HUDEP-2 (cell line): ENCODE results near the gene KCTD17.
A peak's percentile ranks its signal among the peaks of the same experiment; 100 is the strongest.

Experiments used
- DNase-seq, 76 experiments: peaks; one replicate each; lab custom pipeline; 2025; ENCODE audit not compliant: unreplicated experiment in 76 of 76; lab: John Stamatoyannopoulos, UW

Gene KCTD17

GRCh38 chr22:37051391-37052385 lies at the start of gene KCTD17:
Gene KCTD17, plus strand, starts transcription at chr22:37051742. Its CDS starts 19 bp downstream, at chr22:37051761.
- peak in 55 of 76 experiments; percentile 1 to 72 (median 44) for DNase-seq

- DNase-seq = no peak
These were observed 49.7 kb upstream of the KCTD17 start for GRCh38 chr22:37001826-37002225.

- no peak for DNase-seq
These were observed 48.9 kb upstream of the KCTD17 start for GRCh38 chr22:37002633-37003032.

GRCh38 chr22:37007651-37008050 lies 43.9 kb upstream of the KCTD17 start:
- DNase-seq = no peak

- DNase-seq = peak in 3 of 76 experiments; percentile 6 to 15 (median 12)
These were observed 43.2 kb upstream of the KCTD17 start for GRCh38 chr22:37008365-37008764.

GRCh38 chr22:37009490-37009889 lies 42.1 kb upstream of the KCTD17 start:
- DNase-seq = no peak

GRCh38 chr22:37010174-37010573 lies 41.4 kb upstream of the KCTD17 start:
- DNase-seq = no peak

GRCh38 chr22:37010976-37011375 lies 40.6 kb upstream of the KCTD17 start:
- no peak for DNase-seq

GRCh38 chr22:37011472-37011871 lies 40.1 kb upstream of the KCTD17 start:
- DNase-seq = no peak

- DNase-seq = peak in 27 of 76 experiments; percentile 8 to 56 (median 33)
These were observed 39.2 kb upstream of the KCTD17 start for GRCh38 chr22:37012262-37012904.

GRCh38 chr22:37012956-37013355 lies 38.6 kb upstream of the KCTD17 start:
- DNase-seq = no peak

- no peak for DNase-seq
These were observed 37.1 kb upstream of the KCTD17 start for GRCh38 chr22:37014415-37014806.

GRCh38 chr22:37014835-37015586 lies 36.5 kb upstream of the KCTD17 start:
- DNase-seq = peak in 2 of 76 experiments; percentile 14 to 15

- DNase-seq = no peak
These were observed 36.0 kb upstream of the KCTD17 start for GRCh38 chr22:37015587-37015878.

GRCh38 chr22:37016134-37016910 lies 35.2 kb upstream of the KCTD17 start:
- peak in 38 of 76 experiments; percentile 9 to 71 (median 38) for DNase-seq

- DNase-seq = peak in 15 of 76 experiments; percentile 11 to 55 (median 29)
These were observed 34.2 kb upstream of the KCTD17 start for GRCh38 chr22:37017356-37017755.

GRCh38 chr22:37018086-37018814 lies 33.3 kb upstream of the KCTD17 start:
- DNase-seq = no peak

- DNase-seq = peak in 6 of 76 experiments; percentile 11 to 30 (median 27)
These were observed 32.7 kb upstream of the KCTD17 start for GRCh38 chr22:37018815-37019308.
